HG03135 (cell line): ENCODE results near the gene UPF3B.
"Not testable (repeated sequence)": the region's sequence is repeated elsewhere in the genome, so short reads cannot be mapped to it uniquely, and the experiment has no call there.

Experiments
- ATAC-seq: cut with Tn5 transposase; IDR thresholded peaks from one replicate; pipeline ENCODE4 v1.9.1; 2021; ENCODE audit warnings: mild to moderate bottlenecking, moderate library complexity; ENCODE audit not compliant: unreplicated experiment

The UPF3B gene

GRCh38 chrX:119852382-119853353 lies at the start of gene UPF3B:
TSS of gene UPF3B (minus strand) at chrX:119852963. CDS start at chrX:119852928, 35 bp downstream.
- ATAC-seq: peak; percentile 97

GRCh38 chrX:119900976-119901375 lies 48.2 kb upstream of the UPF3B start:
- no peak for ATAC-seq

GRCh38 chrX:119899125-119899524 lies 46.4 kb upstream of the UPF3B start:
- no peak for ATAC-seq

- no peak for ATAC-seq
Observed at GRCh38 chrX:119895843-119896326, 43.1 kb upstream of the UPF3B start, which contains the start of gene AKAP14. TSS of gene AKAP14 (plus strand) at chrX:119895893. CDS start at chrX:119903224, 7,331 bp downstream.

- not testable (repeated sequence) for ATAC-seq
Observed at GRCh38 chrX:119891961-119892692, 39.4 kb upstream of the UPF3B start.

GRCh38 chrX:119890626-119891025 lies 37.9 kb upstream of the UPF3B start:
- ATAC-seq: not testable (repeated sequence)

GRCh38 chrX:119887721-119888425 lies 35.1 kb upstream of the UPF3B start:
- ATAC-seq: peak; percentile 85

GRCh38 chrX:119885554-119886428 lies 33.0 kb upstream of the UPF3B start:
- ATAC-seq: no peak

- peak; percentile 88 for ATAC-seq
Observed at GRCh38 chrX:119880552-119881437, 28.0 kb upstream of the UPF3B start.

- no peak for ATAC-seq
Observed at GRCh38 chrX:119880076-119880475, 27.3 kb upstream of the UPF3B start.

- ATAC-seq: no peak
Observed at GRCh38 chrX:119878740-119879139, 26.0 kb upstream of the UPF3B start.

GRCh38 chrX:119871599-119872395 lies 19.0 kb upstream of the UPF3B start, which contains the start of the genes NDUFA1 and RNF113A:
TSS of gene NDUFA1 (plus strand) at chrX:119871832. CDS start at chrX:119871912, 80 bp downstream.
TSS of gene RNF113A (minus strand) at chrX:119871733. CDS start at chrX:119871613, 120 bp downstream.
- peak; percentile 92 for ATAC-seq

- peak; percentile 45 for ATAC-seq
Observed at GRCh38 chrX:119871245-119871598, 18.5 kb upstream of the UPF3B start.

- peak; percentile 9 for ATAC-seq
Observed at GRCh38 chrX:119870626-119871131, 17.9 kb upstream of the UPF3B start.

GRCh38 chrX:119853444-119853843 lies 681 bp upstream of the UPF3B start:
- ATAC-seq: no peak

GRCh38 chrX:119833905-119834304 lies 18.9 kb downstream of the UPF3B start:
- ATAC-seq: no peak

- ATAC-seq: no peak
Observed at GRCh38 chrX:119828446-119828845, 24.3 kb downstream of the UPF3B start.
